LNCaP clone FGC (cell line): ENCODE results near the gene TRIP11.

Experiments
- DNase-seq: peaks from one replicate; pipeline ENCODE4 v3.0.0-alpha.2; 2011; ENCODE audit warnings: low read depth
- H3K4me3 ChIP-seq: 2 replicates; pipeline ENCODE4 v1.5.1; 2011; ENCODE audit warnings: mild to moderate bottlenecking, low read depth, low read length, control low read depth
- CTCF ChIP-seq: IDR thresholded peaks from 2 replicates; pipeline ENCODE4 v1.5.1; 2012; ENCODE audit warnings: mild to moderate bottlenecking; ENCODE audit not compliant: control insufficient read depth, insufficient read depth; ENCODE audit errors: extremely low read depth

Gene TRIP11

GRCh38 chr14:91956616-91957015 lies 83.2 kb downstream of the TRIP11 start:
- H3K4me3 ChIP-seq = no peak overlapping the region
- TF ChIP-seq CTCF = no peak
- no peak for DNase-seq

- TF ChIP-seq CTCF = no peak
- no peak for DNase-seq
- no peak overlapping the region for H3K4me3 ChIP-seq
These were observed 84.7 kb downstream of the TRIP11 start for GRCh38 chr14:91955168-91955567.

- no peak for DNase-seq
- TF ChIP-seq CTCF = no peak
- no peak overlapping the region for H3K4me3 ChIP-seq
These were observed 86.5 kb downstream of the TRIP11 start for GRCh38 chr14:91953170-91953985.

GRCh38 chr14:91947475-91948184 lies 92.2 kb downstream of the TRIP11 start, which contains the start of gene FBLN5:
FBLN5 (minus strand) TSS chr14:91947694; CDS start chr14:91947229, 465 bp downstream.
- H3K4me3 ChIP-seq = no peak within 1 kb of the TSS
- TF ChIP-seq CTCF = no peak
- no peak for DNase-seq

- no peak for TF ChIP-seq CTCF
- H3K4me3 ChIP-seq = no peak overlapping the region
- DNase-seq = no peak
These were observed 93.0 kb downstream of the TRIP11 start for GRCh38 chr14:91946622-91947474.

GRCh38 chr14:91945751-91946621 lies 93.9 kb downstream of the TRIP11 start:
- no peak for DNase-seq
- no peak overlapping the region for H3K4me3 ChIP-seq
- no peak for TF ChIP-seq CTCF
